ENCODE data around the gene CFTR.

DNA sequence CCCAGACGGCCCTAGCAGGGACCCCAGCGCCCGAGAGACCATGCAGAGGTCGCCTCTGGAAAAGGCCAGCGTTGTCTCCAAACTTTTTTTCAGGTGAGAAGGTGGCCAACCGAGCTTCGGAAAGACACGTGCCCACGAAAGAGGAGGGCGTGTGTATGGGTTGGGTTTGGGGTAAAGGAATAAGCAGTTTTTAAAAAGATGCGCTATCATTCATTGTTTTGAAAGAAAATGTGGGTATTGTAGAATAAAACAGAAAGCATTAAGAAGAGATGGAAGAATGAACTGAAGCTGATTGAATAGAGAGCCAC, 184 bp downstream of the CFTR start:
- TF ChIP-seq, protein P1, sequence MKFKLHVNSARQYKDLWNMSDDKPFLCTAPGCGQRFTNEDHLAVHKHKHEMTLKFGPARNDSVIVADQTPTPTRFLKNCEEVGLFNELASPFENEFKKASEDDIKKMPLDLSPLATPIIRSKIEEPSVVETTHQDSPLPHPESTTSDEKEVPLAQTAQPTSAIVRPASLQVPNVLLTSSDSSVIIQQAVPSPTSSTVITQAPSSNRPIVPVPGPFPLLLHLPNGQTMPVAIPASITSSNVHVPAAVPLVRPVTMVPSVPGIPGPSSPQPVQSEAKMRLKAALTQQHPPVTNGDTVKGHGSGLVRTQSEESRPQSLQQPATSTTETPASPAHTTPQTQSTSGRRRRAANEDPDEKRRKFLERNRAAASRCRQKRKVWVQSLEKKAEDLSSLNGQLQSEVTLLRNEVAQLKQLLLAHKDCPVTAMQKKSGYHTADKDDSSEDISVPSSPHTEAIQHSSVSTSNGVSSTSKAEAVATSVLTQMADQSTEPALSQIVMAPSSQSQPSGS (CRISPR knock-in tag; IDR thresholded peaks at IDR 0.05): no peak
- TF ChIP-seq MEF2D (tag; conservative IDR thresholded peaks at IDR 0.05; ENCODE audit: low read depth): no peak
- TF ChIP-seq, protein P2, sequence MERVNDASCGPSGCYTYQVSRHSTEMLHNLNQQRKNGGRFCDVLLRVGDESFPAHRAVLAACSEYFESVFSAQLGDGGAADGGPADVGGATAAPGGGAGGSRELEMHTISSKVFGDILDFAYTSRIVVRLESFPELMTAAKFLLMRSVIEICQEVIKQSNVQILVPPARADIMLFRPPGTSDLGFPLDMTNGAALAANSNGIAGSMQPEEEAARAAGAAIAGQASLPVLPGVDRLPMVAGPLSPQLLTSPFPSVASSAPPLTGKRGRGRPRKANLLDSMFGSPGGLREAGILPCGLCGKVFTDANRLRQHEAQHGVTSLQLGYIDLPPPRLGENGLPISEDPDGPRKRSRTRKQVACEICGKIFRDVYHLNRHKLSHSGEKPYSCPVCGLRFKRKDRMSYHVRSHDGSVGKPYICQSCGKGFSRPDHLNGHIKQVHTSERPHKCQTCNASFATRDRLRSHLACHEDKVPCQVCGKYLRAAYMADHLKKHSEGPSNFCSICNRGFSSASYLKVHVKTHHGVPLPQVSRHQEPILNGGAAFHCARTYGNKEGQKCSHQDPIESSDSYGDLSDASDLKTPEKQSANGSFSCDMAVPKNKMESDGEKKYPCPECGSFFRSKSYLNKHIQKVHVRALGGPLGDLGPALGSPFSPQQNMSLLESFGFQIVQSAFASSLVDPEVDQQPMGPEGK (CRISPR knock-in tag; IDR thresholded peaks at IDR 0.05; ENCODE audit: borderline replicate concordance): no peak
- TF ChIP-seq ZFP30 (CRISPR knock-in tag; IDR thresholded peaks at IDR 0.05; ENCODE audit: borderline replicate concordance): no peak
- no peak for TF ChIP-seq FOXA1 (IDR thresholded peaks at IDR 0.05; ENCODE audit: borderline replicate concordance)
- TF ChIP-seq, protein P3, sequence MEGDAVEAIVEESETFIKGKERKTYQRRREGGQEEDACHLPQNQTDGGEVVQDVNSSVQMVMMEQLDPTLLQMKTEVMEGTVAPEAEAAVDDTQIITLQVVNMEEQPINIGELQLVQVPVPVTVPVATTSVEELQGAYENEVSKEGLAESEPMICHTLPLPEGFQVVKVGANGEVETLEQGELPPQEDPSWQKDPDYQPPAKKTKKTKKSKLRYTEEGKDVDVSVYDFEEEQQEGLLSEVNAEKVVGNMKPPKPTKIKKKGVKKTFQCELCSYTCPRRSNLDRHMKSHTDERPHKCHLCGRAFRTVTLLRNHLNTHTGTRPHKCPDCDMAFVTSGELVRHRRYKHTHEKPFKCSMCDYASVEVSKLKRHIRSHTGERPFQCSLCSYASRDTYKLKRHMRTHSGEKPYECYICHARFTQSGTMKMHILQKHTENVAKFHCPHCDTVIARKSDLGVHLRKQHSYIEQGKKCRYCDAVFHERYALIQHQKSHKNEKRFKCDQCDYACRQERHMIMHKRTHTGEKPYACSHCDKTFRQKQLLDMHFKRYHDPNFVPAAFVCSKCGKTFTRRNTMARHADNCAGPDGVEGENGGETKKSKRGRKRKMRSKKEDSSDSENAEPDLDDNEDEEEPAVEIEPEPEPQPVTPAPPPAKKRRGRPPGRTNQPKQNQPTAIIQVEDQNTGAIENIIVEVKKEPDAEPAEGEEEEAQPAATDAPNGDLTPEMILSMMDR (IDR thresholded peaks at IDR 0.05 in 2 of 3, conservative IDR thresholded peaks at IDR 0.05 in 1 of 3; ENCODE audit: insufficient read depth in 2 of 3, low read depth in 1 of 3, low read length in 3 of 3): no peak
- TF ChIP-seq, protein P4, sequence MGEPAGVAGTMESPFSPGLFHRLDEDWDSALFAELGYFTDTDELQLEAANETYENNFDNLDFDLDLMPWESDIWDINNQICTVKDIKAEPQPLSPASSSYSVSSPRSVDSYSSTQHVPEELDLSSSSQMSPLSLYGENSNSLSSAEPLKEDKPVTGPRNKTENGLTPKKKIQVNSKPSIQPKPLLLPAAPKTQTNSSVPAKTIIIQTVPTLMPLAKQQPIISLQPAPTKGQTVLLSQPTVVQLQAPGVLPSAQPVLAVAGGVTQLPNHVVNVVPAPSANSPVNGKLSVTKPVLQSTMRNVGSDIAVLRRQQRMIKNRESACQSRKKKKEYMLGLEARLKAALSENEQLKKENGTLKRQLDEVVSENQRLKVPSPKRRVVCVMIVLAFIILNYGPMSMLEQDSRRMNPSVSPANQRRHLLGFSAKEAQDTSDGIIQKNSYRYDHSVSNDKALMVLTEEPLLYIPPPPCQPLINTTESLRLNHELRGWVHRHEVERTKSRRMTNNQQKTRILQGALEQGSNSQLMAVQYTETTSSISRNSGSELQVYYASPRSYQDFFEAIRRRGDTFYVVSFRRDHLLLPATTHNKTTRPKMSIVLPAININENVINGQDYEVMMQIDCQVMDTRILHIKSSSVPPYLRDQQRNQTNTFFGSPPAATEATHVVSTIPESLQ (CRISPR knock-in tag; IDR thresholded peaks at IDR 0.05): no peak
- no peak for TF ChIP-seq RFX5 (IDR thresholded peaks at IDR 0.05; ENCODE audit: low read depth, low read length)
- no peak for TF ChIP-seq NFRKB (IDR thresholded peaks at IDR 0.05; ENCODE audit: low read depth)
- TF ChIP-seq, protein P5, sequence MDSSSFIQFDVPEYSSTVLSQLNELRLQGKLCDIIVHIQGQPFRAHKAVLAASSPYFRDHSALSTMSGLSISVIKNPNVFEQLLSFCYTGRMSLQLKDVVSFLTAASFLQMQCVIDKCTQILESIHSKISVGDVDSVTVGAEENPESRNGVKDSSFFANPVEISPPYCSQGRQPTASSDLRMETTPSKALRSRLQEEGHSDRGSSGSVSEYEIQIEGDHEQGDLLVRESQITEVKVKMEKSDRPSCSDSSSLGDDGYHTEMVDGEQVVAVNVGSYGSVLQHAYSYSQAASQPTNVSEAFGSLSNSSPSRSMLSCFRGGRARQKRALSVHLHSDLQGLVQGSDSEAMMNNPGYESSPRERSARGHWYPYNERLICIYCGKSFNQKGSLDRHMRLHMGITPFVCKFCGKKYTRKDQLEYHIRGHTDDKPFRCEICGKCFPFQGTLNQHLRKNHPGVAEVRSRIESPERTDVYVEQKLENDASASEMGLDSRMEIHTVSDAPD (CRISPR knock-in tag; IDR thresholded peaks at IDR 0.05): no peak
- TF ChIP-seq, protein P6, sequence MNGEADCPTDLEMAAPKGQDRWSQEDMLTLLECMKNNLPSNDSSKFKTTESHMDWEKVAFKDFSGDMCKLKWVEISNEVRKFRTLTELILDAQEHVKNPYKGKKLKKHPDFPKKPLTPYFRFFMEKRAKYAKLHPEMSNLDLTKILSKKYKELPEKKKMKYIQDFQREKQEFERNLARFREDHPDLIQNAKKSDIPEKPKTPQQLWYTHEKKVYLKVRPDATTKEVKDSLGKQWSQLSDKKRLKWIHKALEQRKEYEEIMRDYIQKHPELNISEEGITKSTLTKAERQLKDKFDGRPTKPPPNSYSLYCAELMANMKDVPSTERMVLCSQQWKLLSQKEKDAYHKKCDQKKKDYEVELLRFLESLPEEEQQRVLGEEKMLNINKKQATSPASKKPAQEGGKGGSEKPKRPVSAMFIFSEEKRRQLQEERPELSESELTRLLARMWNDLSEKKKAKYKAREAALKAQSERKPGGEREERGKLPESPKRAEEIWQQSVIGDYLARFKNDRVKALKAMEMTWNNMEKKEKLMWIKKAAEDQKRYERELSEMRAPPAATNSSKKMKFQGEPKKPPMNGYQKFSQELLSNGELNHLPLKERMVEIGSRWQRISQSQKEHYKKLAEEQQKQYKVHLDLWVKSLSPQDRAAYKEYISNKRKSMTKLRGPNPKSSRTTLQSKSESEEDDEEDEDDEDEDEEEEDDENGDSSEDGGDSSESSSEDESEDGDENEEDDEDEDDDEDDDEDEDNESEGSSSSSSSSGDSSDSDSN (IDR thresholded peaks at IDR 0.05; ENCODE audit: borderline replicate concordance in 1 of 2, low read depth in 2 of 2, low read length in 2 of 2): no peak
